Measurements from ENCODE around the gene LDLRAD2.

GRCh38 chr1:21851430-21852250 lies 39.6 kb downstream of the LDLRAD2 start:
- TF ChIP-seq CTCF (IDR thresholded peaks at IDR 0.05) (no peak), POLR2A (IDR thresholded peaks at IDR 0.05) (no peak)

Data from thyroid gland (tissue), 4 donors.